ENCODE measurements around the gene SNAPC4. TPM values are rescaled to one million over a fixed set of nuclear protein-coding genes. Genes with fewer than 3 reads are reported as not detected.

SNAPC4 gene
- total and polyA plus RNA-seq, 9 of the 15 experiments (the other 6 are each of a cell fraction or from before 2014, with no cell fraction given), result 0.21 to 21.8 (median 8.8) TPM

GRCh38 chr9:136363106-136363948 is 36.6 kb downstream of the SNAPC4 start, which contains the start of gene DNLZ (continued):
- 0 out of 4 replicates have a peak, but pooled peaks of 1 of the 2 experiments have one; percentile 72 for TF ChIP-seq BCLAF1 (IDR thresholded peaks at IDR 0.05; ENCODE audit: borderline replicate concordance in 1 of 2, control insufficient read depth in 1 of 2, low read depth in 2 of 2, low read length in 1 of 2)
- TF ChIP-seq ZFP1 (CRISPR knock-in tag; IDR thresholded peaks at IDR 0.05), result 0 out of 2 replicates have a peak, but pooled peaks have one; percentile 69
- TF ChIP-seq NEUROD1 (IDR thresholded peaks at IDR 0.05; ENCODE audit: borderline replicate concordance, low read depth, low read length, partially characterized antibody), result peak; percentile 55
- peak in 1 of 2 experiments; percentile 66; a peak in 2 of 4 replicates for TF ChIP-seq HDAC1 (IDR thresholded peaks at IDR 0.05)
- TF ChIP-seq NFXL1 (CRISPR knock-in tag; IDR thresholded peaks at IDR 0.05), result no peak
- peak; percentile 47; the same call in 1 of the 2 replicates for TF ChIP-seq XRCC5 (IDR thresholded peaks at IDR 0.05; ENCODE audit: low read depth, low read length)
- peak in 1 of 3 experiments; percentile 88; a peak in 2 of 6 replicates for TF ChIP-seq ZBTB11 (CRISPR knock-in tag; IDR thresholded peaks at IDR 0.05)
- TF ChIP-seq CBX1 (IDR thresholded peaks at IDR 0.05; ENCODE audit: low read depth), result peak; percentile 93
- no peak for TF ChIP-seq HOXB6 (CRISPR knock-in tag; IDR thresholded peaks at IDR 0.05; ENCODE audit: borderline replicate concordance)
- TF ChIP-seq ZNF431 (CRISPR knock-in tag; IDR thresholded peaks at IDR 0.05), result peak; percentile 79
- TF ChIP-seq ZNF282 (CRISPR knock-in tag; IDR thresholded peaks at IDR 0.05), result peak; percentile 85
- TF ChIP-seq ZBED1 (IDR thresholded peaks at IDR 0.05), result peak; percentile 21
- 0 out of 2 replicates have a peak, but pooled peaks have one; percentile 42 for TF ChIP-seq ZNF280B (CRISPR knock-in tag; IDR thresholded peaks at IDR 0.05)
- TF ChIP-seq MAFF (IDR thresholded peaks at IDR 0.05; ENCODE audit: low read length), result no peak
- TF ChIP-seq RBM34 (IDR thresholded peaks at IDR 0.05; ENCODE audit: borderline replicate concordance, insufficient read depth, low read length), result no peak
- TF ChIP-seq ELF1 (tag; IDR thresholded peaks at IDR 0.05), result peak; percentile 100
- 0 out of 2 replicates have a peak, but pooled peaks have one; percentile 66 for TF ChIP-seq ZNF197 (CRISPR knock-in tag; IDR thresholded peaks at IDR 0.05; ENCODE audit: low read depth)
- TF ChIP-seq ZNF239 (CRISPR knock-in tag; IDR thresholded peaks at IDR 0.05), result 0 out of 2 replicates have a peak, but pooled peaks have one; percentile 31
- no peak for TF ChIP-seq ZC3H4 (CRISPR knock-in tag; IDR thresholded peaks at IDR 0.05; ENCODE audit: borderline replicate concordance)
